ENCODE results near the gene GAREM1.
"Not testable (repeated sequence)": the region's sequence is repeated elsewhere in the genome, so short reads cannot be mapped to it uniquely, and the experiment has no call there.

Gene GAREM1

DNA sequence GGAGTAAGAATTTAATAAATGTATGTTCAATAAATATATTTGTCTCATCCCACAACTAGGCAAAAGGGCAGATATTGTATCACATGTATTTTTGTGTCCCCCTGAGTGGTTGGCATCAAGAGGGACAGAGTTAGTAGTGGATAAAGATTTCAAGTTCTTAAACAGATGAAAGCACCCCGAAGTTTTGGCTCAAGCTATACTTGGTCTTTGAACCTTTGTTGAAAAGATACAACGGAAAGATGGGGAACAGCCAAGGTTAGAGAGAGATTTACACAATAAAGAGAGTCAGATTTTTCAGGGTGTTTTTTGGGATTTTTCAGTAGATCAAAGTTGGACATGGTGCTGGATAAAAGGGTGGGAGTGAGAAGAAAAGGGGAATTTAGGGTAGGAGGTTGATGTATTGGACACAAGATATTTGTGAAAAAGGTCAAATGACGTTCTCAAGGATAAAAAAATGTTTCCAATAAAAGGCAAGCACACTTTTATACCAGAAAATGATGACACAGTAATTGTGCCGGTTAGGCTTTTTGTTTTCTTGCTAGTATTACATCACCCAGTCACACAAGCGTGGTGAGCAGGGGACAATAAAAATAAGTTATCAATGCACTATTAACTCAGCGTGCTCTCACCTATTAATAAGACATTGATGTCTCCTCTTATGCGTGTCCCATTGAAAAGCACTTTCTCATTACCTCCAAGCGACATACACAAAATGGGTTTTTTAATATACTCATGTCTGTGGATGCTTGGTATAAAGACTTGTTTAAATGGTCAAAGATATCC lies 221.3 kb downstream of the GAREM1 start:
- no peak for DNase-seq

DNA sequence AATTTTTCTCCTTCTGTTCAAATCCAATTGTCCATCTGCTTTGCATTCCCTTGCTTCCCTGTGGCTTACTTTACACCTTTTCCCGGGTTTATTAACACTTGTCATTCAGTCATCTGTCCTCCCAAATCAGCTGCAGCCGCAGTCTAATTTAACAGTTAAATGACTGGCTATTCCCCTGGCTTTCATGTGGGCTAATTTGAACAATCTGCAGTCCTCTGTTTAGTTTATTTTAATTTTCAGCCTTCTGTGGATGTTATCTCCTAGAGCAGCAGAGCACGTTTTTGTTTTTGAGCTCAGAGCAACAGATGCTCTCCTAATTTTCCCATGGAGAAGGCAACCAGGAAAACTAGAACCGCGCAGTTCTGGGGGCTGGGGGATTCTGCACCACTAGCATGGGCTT lies 225.8 kb downstream of the GAREM1 start:
- no peak for DNase-seq

DNA sequence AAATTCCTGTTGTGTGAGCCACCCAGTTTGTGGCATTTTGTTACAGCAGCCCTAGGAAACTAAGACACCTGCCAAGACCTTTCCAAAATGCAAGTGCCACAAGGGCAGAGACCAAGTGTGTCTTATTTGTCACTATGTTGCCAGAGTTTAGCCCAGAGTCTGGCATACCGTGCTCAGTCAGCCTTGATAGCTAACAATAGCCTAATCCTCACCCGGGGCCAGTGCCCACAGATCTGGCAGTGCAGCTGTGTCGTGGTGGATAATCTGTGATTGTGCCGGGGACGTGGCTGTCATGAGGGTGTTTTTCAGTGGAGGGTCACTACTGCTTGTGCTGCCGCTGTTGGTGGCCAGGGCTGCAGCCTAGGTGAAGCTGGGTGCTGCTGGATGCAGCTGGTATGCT lies 227.3 kb downstream of the GAREM1 start:
- DNase-seq, result peak; percentile 9

DNA sequence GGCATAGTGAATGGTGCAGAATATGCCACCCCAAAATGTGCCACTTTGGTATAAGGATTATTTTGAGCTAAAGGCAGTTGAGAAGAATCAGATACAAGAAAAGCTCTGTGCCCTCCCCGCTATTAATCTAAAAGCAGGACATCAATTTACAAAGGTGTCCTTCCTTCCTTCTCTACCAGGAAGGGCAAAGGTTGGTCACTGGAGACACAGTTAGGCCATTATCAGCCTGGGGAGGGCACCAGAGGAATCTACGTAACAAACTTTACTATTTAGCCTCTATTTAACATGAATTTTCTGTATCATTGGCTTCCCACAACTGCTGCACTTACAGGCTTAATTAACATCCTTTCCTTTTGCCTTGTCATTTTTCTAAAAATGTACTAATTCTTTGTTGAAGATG lies 228.3 kb downstream of the GAREM1 start:
- no peak for DNase-seq

DNA sequence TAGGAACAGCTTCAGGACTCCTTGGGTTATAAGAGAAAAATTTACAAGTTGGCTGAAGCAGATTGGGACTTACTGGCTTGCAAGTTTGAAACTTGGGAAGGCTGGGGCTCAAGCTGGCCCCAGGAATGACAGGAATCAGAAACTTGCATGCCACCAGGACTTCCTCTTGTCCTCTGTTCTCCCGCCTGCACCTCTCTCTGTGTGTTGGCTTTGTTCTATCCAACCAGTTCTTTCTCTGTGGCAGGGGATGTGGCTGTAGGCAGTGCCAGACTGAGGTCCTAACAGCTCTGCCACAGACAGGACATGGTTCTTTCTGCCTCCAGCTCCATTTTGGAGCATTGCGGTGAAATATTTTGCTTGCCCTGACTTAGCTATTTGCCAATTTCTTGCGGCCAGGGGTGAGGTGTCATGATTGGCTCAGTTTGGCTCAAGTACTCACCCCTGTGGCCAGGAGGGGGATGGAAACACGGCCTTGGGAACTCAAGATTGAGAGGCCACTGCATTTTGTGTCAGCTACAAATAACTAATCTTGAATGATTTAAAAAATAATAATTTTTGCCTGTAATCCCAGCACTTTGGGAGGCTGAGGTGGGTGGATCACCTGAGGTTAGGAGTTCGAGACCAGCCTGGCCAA lies 231.9 kb downstream of the GAREM1 start:
- no peak for DNase-seq

DNA sequence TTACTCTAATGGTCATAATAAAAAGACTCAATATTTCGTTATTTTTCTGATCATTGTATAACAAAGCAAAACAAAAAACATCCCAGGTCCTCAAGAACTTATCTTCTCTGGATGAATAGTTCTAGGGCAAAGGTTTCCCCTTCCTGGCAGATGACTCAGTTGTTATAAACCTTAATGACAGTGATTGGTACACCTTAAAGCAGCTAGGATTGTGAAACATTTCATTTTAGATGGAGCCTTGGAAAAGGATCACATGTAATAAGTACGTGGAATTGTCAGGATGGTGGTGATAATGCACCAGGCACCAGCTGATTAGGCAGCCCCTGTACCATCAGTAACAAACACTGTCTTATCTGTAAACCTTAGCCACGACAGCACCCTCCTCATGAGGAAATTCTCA lies 233.6 kb downstream of the GAREM1 start:
- DNase-seq, result no peak

DNA sequence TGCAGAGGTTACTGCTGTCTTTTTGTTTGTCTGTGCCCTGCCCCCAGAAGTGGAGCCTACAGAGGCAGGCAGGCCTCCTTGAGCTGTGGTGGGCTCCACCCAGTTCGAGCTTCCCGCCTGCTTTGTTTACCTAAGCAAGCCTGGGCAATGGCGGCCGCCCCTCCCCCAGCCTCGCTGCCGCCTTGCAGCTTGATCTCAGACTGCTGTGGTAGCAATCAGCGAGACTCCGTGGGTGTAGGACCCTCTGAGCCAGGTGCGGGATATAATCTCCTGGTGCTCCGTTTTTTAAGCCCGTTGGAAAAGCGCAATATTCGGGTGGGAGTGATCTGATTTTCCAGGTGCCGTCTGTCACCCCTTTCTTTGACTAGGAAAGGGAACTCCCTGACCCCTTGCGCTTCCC lies 237.3 kb downstream of the GAREM1 start:
- not testable (repeated sequence) for DNase-seq

DNA sequence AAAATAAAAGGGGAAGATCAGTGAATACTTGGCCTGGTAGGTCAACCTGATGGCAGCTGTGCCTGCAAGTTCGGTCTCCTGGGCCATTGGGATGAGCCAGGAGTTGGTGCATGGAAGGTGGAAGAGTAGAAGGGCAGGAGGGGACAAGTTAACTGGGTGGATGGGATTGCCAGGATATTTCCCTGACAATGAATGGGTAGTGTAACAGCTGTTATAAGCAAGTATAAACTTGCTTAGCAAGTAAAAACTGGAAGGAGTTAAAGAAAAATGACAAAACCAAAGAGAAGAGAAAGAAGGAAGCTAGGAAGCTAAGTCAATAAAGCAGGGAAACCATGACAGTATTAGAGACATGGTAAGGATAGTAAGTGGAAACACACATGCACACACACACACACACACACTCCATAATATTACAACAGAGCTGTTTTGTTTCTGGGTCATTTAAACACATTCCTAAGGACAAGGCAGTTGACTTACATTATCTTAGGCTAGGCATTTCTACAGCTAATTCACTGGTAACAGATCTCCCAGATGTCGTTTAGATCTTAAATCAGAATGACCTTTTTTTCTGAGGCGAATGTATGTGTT lies 251.2 kb downstream of the GAREM1 start:
- no peak for DNase-seq

DNA sequence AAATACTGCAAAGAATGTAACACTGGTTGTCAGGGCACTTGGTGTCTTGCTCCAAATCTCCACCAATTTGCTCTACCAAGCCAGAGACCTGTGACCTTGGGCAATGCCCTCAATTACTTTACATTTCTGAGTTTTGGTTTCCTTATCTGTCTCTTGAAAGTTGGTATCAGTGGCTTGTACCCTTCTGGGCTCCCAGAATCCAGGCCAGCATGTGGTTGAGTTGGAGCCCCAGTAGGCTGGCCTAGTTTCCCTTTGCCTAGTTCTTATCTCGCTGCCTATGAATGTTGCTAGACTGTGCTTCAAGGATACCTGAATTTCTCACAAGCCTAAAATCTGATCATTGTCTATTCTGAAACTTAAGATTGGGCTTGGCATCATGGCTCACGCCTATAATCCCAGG lies 254.3 kb downstream of the GAREM1 start:
- no peak for DNase-seq

DNA sequence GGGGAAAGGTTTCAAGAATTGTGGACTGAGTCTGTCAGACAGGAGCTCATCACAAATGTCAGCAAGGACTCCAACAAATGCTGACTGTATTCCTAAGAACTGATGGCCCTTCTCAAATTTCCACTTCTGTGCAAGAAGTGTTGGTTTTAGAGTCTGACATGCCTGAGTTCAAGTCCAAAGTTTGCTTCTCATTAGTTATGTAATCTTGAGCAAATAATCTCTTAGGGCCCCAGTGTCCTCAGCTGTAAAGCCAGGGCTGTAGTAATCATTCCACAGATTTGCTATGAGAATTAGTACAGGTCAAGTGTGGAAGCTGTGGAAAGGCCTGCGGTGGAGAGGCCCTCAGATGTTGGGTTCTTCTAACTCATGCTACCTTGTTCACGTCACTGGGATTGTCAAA lies 257.0 kb downstream of the GAREM1 start:
- no peak for DNase-seq

All from retina (tissue), 1 donor.